GM12873 (cell line): ENCODE data around the gene TTC7B.

ENCODE experiments used
- TF ChIP-seq, protein P1 (sequence below): IDR thresholded peaks from 2 replicates; pipeline ENCODE4 v1.5.1; 2012; ENCODE audit warnings: low read depth, mild to moderate bottlenecking, moderate library complexity, low read length, control low read depth; ENCODE audit not compliant: insufficient read depth; ENCODE audit errors: missing control alignments

Gene TTC7B

DNA sequence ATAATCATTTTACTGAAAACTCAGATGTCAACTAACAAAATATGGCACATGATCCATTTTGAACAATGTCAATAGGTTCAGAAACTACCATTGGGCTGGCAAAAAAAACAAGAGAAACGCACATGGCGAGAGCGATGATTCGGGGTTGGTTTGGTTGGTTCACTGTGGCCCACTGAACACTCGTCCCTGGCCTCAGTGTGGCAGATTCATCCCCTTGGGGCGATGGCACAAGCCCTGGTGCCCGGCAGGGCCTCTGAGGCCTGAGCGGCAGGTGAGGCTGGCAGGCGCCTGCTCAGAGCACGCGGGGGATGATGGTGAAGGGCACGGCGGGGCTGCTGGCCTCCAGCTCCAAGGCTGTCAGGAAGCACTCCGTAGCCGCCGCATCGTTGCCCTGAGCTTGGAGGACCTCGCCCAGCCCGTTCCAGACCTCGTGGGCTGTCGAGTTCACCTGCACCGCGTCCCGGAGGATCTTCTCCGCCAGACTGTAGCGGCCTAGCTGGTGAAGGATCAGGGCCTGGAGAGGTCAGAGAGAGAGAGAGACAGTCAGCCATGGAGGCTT is 275.1 kb downstream of the TTC7B start:
- TF ChIP-seq, protein P1, sequence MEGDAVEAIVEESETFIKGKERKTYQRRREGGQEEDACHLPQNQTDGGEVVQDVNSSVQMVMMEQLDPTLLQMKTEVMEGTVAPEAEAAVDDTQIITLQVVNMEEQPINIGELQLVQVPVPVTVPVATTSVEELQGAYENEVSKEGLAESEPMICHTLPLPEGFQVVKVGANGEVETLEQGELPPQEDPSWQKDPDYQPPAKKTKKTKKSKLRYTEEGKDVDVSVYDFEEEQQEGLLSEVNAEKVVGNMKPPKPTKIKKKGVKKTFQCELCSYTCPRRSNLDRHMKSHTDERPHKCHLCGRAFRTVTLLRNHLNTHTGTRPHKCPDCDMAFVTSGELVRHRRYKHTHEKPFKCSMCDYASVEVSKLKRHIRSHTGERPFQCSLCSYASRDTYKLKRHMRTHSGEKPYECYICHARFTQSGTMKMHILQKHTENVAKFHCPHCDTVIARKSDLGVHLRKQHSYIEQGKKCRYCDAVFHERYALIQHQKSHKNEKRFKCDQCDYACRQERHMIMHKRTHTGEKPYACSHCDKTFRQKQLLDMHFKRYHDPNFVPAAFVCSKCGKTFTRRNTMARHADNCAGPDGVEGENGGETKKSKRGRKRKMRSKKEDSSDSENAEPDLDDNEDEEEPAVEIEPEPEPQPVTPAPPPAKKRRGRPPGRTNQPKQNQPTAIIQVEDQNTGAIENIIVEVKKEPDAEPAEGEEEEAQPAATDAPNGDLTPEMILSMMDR = no peak

DNA sequence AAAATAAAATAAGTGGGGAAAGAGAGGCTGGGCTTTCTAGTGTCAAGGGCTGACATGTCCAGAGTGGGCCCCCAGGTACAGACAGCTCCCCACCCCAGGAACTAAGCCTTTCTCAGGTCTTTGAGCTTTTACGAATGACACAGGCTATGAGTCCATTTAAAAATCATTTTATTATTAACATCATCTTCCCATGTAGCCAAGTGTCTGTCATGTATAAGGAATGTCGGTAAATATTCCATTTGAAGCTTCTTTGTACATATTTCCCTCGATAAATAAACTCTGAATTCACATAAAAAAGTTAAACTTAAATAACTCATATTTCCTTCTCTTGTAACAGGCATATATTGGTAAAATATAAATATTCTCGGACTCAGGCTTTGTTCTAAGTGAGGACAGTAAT is 275.8 kb downstream of the TTC7B start:
- TF ChIP-seq, protein P1 = no peak

DNA sequence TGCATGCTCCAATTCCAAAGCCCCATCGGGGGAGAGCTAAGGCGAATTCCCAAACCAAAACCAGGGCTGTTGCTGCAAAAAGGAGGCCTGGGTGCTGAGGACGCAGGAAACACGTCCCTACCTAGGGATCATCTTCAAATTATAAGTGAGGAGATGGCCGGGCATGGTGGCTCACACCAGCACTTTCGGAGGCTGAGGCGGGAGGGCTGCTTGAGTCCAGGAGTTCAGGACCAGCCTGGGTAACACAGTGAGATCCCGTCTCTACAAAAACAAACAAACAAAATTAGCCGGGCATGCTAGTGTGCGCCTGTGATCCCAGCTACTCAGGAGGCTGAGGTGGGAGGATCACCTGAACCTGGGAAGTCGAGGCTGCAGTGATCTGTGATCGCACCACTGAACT is 276.2 kb downstream of the TTC7B start:
- TF ChIP-seq, protein P1 = no peak

DNA sequence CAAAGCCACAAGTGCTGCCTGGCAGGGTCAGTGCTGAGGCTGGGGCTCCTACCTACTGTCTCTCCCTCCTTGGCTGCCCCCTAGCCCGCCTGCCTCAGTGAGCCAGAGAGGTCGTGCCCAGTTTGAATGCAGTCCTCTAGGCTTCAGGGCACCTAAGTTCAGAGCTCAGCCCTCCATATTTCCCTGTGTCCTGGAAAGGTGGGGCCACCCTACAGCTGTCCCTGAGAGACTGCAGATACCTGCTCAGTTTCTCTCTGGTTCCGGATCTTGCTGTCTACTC is 276.8 kb downstream of the TTC7B start:
- TF ChIP-seq, protein P1 = no peak

DNA sequence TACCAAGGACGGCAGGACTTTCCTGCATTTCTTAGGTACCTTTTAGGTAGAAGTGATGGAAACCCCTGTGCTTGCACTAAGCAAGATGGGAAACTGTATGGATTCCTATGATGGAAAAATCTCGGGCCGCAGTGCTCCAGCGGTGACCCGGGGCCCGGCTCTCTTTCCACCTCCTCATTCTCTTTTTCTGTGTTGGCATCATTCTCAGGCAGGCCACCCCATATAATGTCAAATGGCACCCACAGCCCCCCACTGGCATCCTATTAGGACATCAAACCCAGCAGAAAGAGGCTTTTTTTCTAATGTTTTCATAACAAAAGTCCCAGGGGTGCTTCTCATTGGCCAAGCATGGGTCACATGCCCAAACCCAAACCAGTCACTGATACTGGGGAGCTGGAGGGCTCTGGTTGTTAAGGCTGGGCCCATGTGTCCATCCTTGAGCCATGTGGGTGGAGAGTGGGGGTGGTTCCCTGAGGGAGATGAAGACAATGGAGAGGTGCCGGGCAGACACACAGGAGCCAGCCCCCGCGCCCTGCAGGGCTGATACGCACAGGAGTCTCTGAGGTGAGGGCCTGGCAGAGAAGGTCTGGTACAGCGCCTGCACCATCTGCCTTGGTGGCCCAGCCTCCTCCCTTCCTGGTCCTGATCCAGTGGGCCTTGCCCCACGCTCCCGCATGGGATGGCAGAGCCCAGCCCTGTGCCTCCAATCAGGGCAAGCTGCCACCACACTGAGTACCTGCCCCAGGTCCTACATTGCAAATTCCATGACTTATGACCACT is 277.3 kb downstream of the TTC7B start:
- TF ChIP-seq, protein P1 = no peak

DNA sequence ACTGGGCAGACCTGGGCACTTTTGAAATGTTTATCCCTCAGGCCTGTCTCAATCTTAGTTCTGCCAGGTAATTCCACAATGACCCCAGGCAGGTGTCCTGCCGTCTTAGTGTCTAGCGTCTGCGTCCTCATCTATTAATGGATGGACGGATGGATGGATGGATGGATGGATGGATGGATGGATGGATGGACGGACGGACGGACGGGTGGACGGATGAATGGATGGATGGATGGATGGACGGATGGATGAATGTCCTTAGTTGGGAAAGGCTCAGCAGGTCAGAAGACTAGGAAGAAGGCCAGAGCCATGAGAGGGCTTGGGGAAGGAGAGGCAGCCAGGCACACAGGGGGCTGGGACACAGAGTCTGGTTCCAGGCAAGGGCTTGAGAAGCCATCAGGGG is 278.1 kb downstream of the TTC7B start:
- TF ChIP-seq, protein P1 = no peak

DNA sequence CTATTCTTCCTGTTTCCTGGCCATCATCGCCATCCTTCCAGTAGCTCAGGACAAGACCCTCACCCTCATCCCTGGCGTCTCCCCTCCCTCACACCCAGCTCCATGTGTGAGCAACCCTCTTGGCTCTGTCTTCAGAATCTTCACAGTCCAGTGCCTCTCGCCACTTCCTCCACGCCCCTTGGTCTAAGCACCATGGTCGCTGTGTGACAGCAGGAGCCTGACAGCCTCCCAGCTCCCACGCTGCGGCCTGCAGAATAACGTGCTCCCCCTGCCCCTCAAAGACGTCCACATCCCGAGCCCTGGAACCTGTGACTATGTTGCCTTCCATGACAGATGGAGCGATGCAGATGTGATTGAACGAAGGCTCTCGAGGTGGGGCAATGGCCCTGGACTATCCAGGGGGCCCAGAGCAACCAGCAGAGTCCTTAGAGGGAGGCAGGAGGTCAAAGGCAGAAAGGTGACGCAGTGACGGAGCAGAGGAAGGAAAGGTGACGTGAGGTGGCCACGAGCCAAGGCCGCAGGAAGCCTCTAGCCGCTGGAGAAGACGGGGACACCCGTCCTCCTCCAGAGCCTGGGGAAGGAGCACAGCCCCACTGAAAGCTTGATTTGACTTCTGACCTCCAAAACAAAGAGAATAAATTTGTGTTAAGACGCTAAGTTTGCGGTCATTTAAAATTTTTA is 279.6 kb downstream of the TTC7B start:
- TF ChIP-seq, protein P1 = no peak
